Neural progenitor cell (in vitro differentiated cells): ENCODE results near the gene COL26A1. TPM values are rescaled to one million over a fixed set of nuclear protein-coding genes. Genes with fewer than 3 reads are reported as not detected.
A peak's percentile ranks its signal among the peaks of the same experiment; 100 is the strongest.

Experiments used
- DNase-seq: peaks from one replicate; pipeline ENCODE4 v3.0.0-alpha.2; 2016; ENCODE audit warnings: low spot score
- H2AFZ ChIP-seq: fragments of 200-600 bp; sonication (generic); replicated peaks from 2 replicates; pipeline ENCODE4 v1.6.1; 2016; ENCODE audit warnings: antibody characterized with exemption
- H3F3A ChIP-seq: fragments of 200-600 bp; sonication (generic); 2 replicates; pipeline ENCODE4 v1.6.1; 2016; ENCODE audit warnings: antibody characterized with exemption, low read depth
- H3K27ac ChIP-seq: fragments of 200-600 bp; sonication (generic); 2 replicates; pipeline ENCODE4 v1.5.1; 2016; ENCODE audit warnings: mild to moderate bottlenecking
- H3K27me3 ChIP-seq: fragments of 200-600 bp; sonication (generic); 2 replicates; pipeline ENCODE4 v1.6.1; 2016; ENCODE audit warnings: mild to moderate bottlenecking, moderate library complexity
- H3K36me3 ChIP-seq: fragments of 200-600 bp; sonication (generic); 2 replicates; pipeline ENCODE4 v1.5.1; 2016
- H3K4me1 ChIP-seq: fragments of 200-600 bp; sonication (generic); 2 replicates; pipeline ENCODE4 v1.6.1; 2016; ENCODE audit warnings: mixed run types
- H3K4me2 ChIP-seq: fragments of 200-600 bp; sonication (generic); 2 replicates; pipeline ENCODE4 v1.6.1; 2016
- H3K4me3 ChIP-seq: fragments of 200-600 bp; sonication (generic); 2 replicates; pipeline ENCODE4 v1.5.1; 2016
- H3K79me2 ChIP-seq: fragments of 200-600 bp; sonication (generic); 2 replicates; pipeline ENCODE4 v1.6.1; 2016; ENCODE audit warnings: low read depth
- H3K9ac ChIP-seq: fragments of 200-600 bp; sonication (generic); 2 replicates; pipeline ENCODE4 v1.6.1; 2016
- H3K9me3 ChIP-seq: fragments of 200-600 bp; sonication (generic); 2 replicates; pipeline ENCODE4 v1.5.1; 2016; ENCODE audit warnings: low read depth
- H4K20me1 ChIP-seq: fragments of 200-600 bp; sonication (generic); 2 replicates; pipeline ENCODE4 v1.6.1; 2016; ENCODE audit warnings: low read depth
- H3K27ac Mint-ChIP-seq: 3 replicates; pipeline ENCODE4 v1.8.0; 2021; ENCODE audit warnings: mixed read lengths
- H3K27me3 Mint-ChIP-seq: 2 replicates; pipeline ENCODE4 v1.8.0; 2022; ENCODE audit warnings: low read depth, mild to moderate bottlenecking, inconsistent platforms, moderate library complexity, mixed read lengths; ENCODE audit not compliant: insufficient read depth
- H3K36me3 Mint-ChIP-seq: 3 replicates; pipeline ENCODE4 v1.8.0; 2021; ENCODE audit warnings: mixed read lengths
- H3K4me1 Mint-ChIP-seq: 3 replicates; pipeline ENCODE4 v1.8.0; 2021; ENCODE audit warnings: mixed read lengths
- H3K4me3 Mint-ChIP-seq: 3 replicates; pipeline ENCODE4 v1.8.0; 2021; ENCODE audit warnings: mild to moderate bottlenecking, moderate library complexity, mixed read lengths
- H3K9me3 Mint-ChIP-seq: 3 replicates; pipeline ENCODE4 v1.8.0; 2020; ENCODE audit warnings: mixed read lengths
- EZH2 ChIP-seq: fragments of 200-600 bp; sonication (generic); IDR thresholded peaks from 2 replicates; pipeline ENCODE4 v1.6.1; 2017; ENCODE audit warnings: antibody characterized with exemption, mild to moderate bottlenecking, moderate library complexity
- EZH2phosphoT487 ChIP-seq: fragments of 200-600 bp; sonication (generic); IDR thresholded peaks from 2 replicates; pipeline ENCODE4 v1.6.1; 2017; ENCODE audit warnings: antibody characterized with exemption
- total RNA-seq: library from RNA; depleted of rRNA; stranded (reverse); fragments of >200 nt; gene quantifications from 2 replicates; pipeline ENCODE4 v1.2.3, GENCODE V29; 2015; ENCODE audit warnings: low replicate concordance
- TF ChIP-seq, protein P1 (sequence below): fragments of 200-600 bp; sonication (generic); IDR thresholded peaks from 2 replicates; pipeline ENCODE4 v1.5.1; 2017; ENCODE audit warnings: antibody characterized with exemption, mild to moderate bottlenecking

The COL26A1 gene
- total RNA-seq, 1 donor from 2014 or later: 26.7 TPM

DNA sequence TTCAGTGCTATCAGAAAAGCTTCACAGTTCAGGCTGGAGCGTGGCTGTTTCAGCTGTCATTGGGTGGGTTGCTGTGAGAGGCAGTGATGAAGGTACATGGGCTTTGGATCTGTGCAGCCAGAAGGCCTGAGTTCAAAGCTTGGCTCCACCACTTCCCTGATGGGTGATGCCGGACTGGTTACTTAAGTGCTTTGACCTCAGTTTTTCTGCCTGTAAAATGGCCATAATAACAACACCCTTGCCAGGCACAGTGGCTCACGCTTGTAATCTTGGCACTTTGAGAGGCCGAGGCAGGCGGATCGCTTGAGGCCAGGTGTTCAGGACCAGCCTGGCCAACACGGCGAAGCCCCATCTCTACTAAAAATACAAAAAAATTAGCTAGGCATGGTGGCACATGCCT lies 30.6 kb upstream of the COL26A1 start:
- Histone ChIP-seq H3F3A (no peaks in the 10 kb centered on the region), H3K4me3 (no peak overlapping the region), H3K79me2 (no peaks in the 10 kb centered on the region), H3K9me3 (no peaks in the 10 kb centered on the region), H3K9ac (no peak overlapping the region), H3K36me3 (no peaks in the 10 kb centered on the region), H4K20me1 (no peaks in the 10 kb centered on the region), H3K4me1 (no peaks in the 10 kb centered on the region), H3K27me3 (no peaks in the 10 kb centered on the region), H3K4me2 (no peak overlapping the region), H2AFZ (no peak overlapping the region), H3K27ac (no peak overlapping the region)
- no peaks in the 10 kb centered on the region for H3K36me3 Mint-ChIP-seq
- peaks cover 3% of the 10 kb centered on the region for H3K27me3 Mint-ChIP-seq
- DNase-seq: no peak
- no peaks in the 10 kb centered on the region for H3K9me3 Mint-ChIP-seq
- peaks cover 4% of the 10 kb centered on the region for H3K4me1 Mint-ChIP-seq
- TF ChIP-seq EZH2: no peak
- no peak for TF ChIP-seq EZH2phosphoT487
- TF ChIP-seq, protein P1, sequence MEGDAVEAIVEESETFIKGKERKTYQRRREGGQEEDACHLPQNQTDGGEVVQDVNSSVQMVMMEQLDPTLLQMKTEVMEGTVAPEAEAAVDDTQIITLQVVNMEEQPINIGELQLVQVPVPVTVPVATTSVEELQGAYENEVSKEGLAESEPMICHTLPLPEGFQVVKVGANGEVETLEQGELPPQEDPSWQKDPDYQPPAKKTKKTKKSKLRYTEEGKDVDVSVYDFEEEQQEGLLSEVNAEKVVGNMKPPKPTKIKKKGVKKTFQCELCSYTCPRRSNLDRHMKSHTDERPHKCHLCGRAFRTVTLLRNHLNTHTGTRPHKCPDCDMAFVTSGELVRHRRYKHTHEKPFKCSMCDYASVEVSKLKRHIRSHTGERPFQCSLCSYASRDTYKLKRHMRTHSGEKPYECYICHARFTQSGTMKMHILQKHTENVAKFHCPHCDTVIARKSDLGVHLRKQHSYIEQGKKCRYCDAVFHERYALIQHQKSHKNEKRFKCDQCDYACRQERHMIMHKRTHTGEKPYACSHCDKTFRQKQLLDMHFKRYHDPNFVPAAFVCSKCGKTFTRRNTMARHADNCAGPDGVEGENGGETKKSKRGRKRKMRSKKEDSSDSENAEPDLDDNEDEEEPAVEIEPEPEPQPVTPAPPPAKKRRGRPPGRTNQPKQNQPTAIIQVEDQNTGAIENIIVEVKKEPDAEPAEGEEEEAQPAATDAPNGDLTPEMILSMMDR: no peak
- H3K27ac Mint-ChIP-seq: no peak overlapping the region
- no peak overlapping the region for H3K4me3 Mint-ChIP-seq

DNA sequence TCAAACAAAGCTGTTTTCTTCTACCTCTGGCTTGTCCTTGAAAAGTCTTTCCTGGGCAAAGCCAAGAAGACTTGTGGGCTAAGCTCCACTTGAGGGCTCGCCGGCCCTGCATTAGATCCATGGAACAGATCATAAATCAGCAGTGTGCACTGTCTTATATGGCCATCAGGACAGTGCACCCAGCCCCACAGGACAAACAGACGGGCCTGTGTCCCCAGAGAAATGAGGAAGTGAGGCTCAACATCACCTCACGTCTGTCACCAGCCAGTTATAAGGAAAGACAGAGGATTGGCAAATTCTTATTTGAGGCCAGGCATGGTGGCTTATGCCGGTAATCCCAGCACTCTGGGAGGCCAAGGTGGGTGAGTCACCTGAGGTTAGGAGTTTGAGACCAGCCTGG lies 28.8 kb upstream of the COL26A1 start:
- Histone ChIP-seq H3K4me1 (no peaks in the 10 kb centered on the region), H3K27ac (no peak overlapping the region), H4K20me1 (no peaks in the 10 kb centered on the region), H3K79me2 (no peaks in the 10 kb centered on the region), H3K27me3 (no peaks in the 10 kb centered on the region), H3K9me3 (no peaks in the 10 kb centered on the region), H3K9ac (no peak overlapping the region), H3K36me3 (no peaks in the 10 kb centered on the region), H3K4me3 (no peak overlapping the region), H2AFZ (no peak overlapping the region), H3K4me2 (no peak overlapping the region), H3F3A (no peaks in the 10 kb centered on the region)
- Mint-ChIP-seq H3K4me3 (no peak overlapping the region), H3K36me3 (no peaks in the 10 kb centered on the region), H3K27ac (no peak overlapping the region), H3K9me3 (no peaks in the 10 kb centered on the region), H3K4me1 (peaks cover 4% of the 10 kb centered on the region), H3K27me3 (peaks cover 3% of the 10 kb centered on the region)
- DNase-seq: no peak
- TF ChIP-seq, protein P1: no peak
- no peak for TF ChIP-seq EZH2phosphoT487
- no peak for TF ChIP-seq EZH2

GRCh38 chr7:101340379-101340778 lies 22.3 kb upstream of the COL26A1 start:
- no peaks in the 10 kb centered on the region for H3F3A ChIP-seq
- peak; percentile 36 for DNase-seq
- no peak overlapping the region for H3K4me2 ChIP-seq
- H3K9ac ChIP-seq: no peak overlapping the region
- H3K4me1 ChIP-seq: no peaks in the 10 kb centered on the region
- Mint-ChIP-seq H3K27me3 (peaks cover 2% of the 10 kb centered on the region), H3K4me3 (no peak overlapping the region), H3K27ac (no peak overlapping the region), H3K36me3 (no peaks in the 10 kb centered on the region), H3K4me1 (peaks cover 6% of the 10 kb centered on the region), H3K9me3 (no peaks in the 10 kb centered on the region)
- no peak overlapping the region for H3K27ac ChIP-seq
- no peaks in the 10 kb centered on the region for H4K20me1 ChIP-seq
- H3K27me3 ChIP-seq: no peaks in the 10 kb centered on the region
- no peak overlapping the region for H3K4me3 ChIP-seq
- TF ChIP-seq EZH2phosphoT487: no peak
- no peaks in the 10 kb centered on the region for H3K79me2 ChIP-seq
- H3K36me3 ChIP-seq: no peaks in the 10 kb centered on the region
- no peak overlapping the region for H2AFZ ChIP-seq
- H3K9me3 ChIP-seq: no peaks in the 10 kb centered on the region

DNA sequence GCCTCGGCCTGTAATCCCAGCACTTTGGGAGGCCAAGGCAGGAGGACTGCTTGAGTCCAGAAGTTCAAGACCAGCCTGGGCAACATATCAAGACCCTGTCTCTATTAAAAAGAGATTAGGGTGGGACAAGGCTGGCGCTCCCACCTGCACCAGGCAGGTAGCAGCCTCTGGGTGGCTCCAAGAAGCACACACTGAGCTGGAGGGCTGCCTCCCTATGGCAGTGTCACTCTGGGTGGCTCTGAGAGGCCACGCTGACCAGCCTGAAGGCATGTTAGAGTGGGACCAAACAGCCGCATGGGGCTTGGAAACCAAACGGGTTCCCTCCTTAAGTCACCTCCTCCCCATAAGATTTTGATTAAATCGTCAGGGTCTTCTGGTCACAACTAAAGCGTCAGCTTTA lies 19.8 kb upstream of the COL26A1 start:
- Histone ChIP-seq H3K4me3 (no peak overlapping the region), H3K9ac (no peak overlapping the region), H3K36me3 (no peaks in the 10 kb centered on the region), H3K9me3 (no peaks in the 10 kb centered on the region), H3K4me1 (no peaks in the 10 kb centered on the region), H2AFZ (no peak overlapping the region), H4K20me1 (no peaks in the 10 kb centered on the region), H3K27ac (no peak overlapping the region), H3F3A (no peaks in the 10 kb centered on the region), H3K4me2 (no peak overlapping the region), H3K79me2 (no peaks in the 10 kb centered on the region), H3K27me3 (no peaks in the 10 kb centered on the region)
- H3K4me3 Mint-ChIP-seq: no peak overlapping the region
- DNase-seq: no peak
- H3K36me3 Mint-ChIP-seq: no peaks in the 10 kb centered on the region
- peaks cover 6% of the 10 kb centered on the region for H3K4me1 Mint-ChIP-seq
- peaks cover 2% of the 10 kb centered on the region for H3K27me3 Mint-ChIP-seq
- no peak overlapping the region for H3K27ac Mint-ChIP-seq
- H3K9me3 Mint-ChIP-seq: no peaks in the 10 kb centered on the region
- no peak for TF ChIP-seq EZH2phosphoT487
- TF ChIP-seq EZH2: no peak
- TF ChIP-seq, protein P1: no peak
